Hepatocyte (in vitro differentiated cells): ENCODE data around the gene MORC1. TPM values are rescaled to one million over a fixed set of nuclear protein-coding genes. Genes with fewer than 3 reads are reported as not detected.
"Not testable (repeated sequence)": the region's sequence is repeated elsewhere in the genome, so short reads cannot be mapped to it uniquely, and the experiment has no call there.

Source experiments
- DNase-seq: peaks from one replicate; pipeline ENCODE4 v3.0.0-alpha.2; 2016; ENCODE audit warnings: low spot score
- H2AFZ ChIP-seq: fragments of 200-600 bp; sonication (generic); 2 replicates; pipeline ENCODE4 v1.6.0; 2016; ENCODE audit warnings: antibody characterized with exemption, mild to moderate bottlenecking
- H3K27ac ChIP-seq: fragments of 200-600 bp; sonication (generic); 2 replicates; pipeline ENCODE4 v1.5.1; 2016; ENCODE audit warnings: mild to moderate bottlenecking
- H3K27me3 ChIP-seq: fragments of 200-600 bp; sonication (generic); 2 replicates; pipeline ENCODE4 v1.6.1; 2016
- H3K36me3 ChIP-seq: fragments of 200-600 bp; sonication (generic); replicated peaks from 2 replicates; pipeline ENCODE4 v1.5.1; 2016; ENCODE audit warnings: low read depth; ENCODE audit not compliant: insufficient read depth
- H3K4me1 ChIP-seq: fragments of 200-600 bp; sonication (generic); 2 replicates; pipeline ENCODE4 v1.5.1; 2016; ENCODE audit warnings: mild to moderate bottlenecking, moderate library complexity; ENCODE audit not compliant: insufficient read depth
- H3K4me2 ChIP-seq: fragments of 200-600 bp; sonication (generic); 2 replicates; pipeline ENCODE4 v1.6.0; 2016
- H3K4me3 ChIP-seq: fragments of 200-600 bp; sonication (generic); 2 replicates; pipeline ENCODE4 v1.5.1; 2016; ENCODE audit warnings: mild to moderate bottlenecking
- H3K79me2 ChIP-seq: fragments of 200-600 bp; sonication (generic); 2 replicates; pipeline ENCODE4 v1.6.0; 2017; ENCODE audit warnings: mild to moderate bottlenecking
- H3K9me2 ChIP-seq: fragments of 200-600 bp; sonication (generic); replicated peaks from 2 replicates; pipeline ENCODE4 v1.6.0; 2017; ENCODE audit warnings: mild to moderate bottlenecking; ENCODE audit not compliant: insufficient read depth
- H3K9me3 ChIP-seq: fragments of 200-600 bp; sonication (generic); 2 replicates; pipeline ENCODE4 v1.5.1; 2016; ENCODE audit warnings: low read depth, mild to moderate bottlenecking
- H4K20me1 ChIP-seq: fragments of 200-600 bp; sonication (generic); 2 replicates; pipeline ENCODE4 v1.6.0; 2016; ENCODE audit warnings: mild to moderate bottlenecking; ENCODE audit not compliant: insufficient read depth, poor library complexity, severe bottlenecking
- EZH2 ChIP-seq: fragments of 200-600 bp; sonication (generic); IDR thresholded peaks from 2 replicates; pipeline ENCODE4 v1.6.1; 2016; ENCODE audit warnings: antibody characterized with exemption, mild to moderate bottlenecking, borderline replicate concordance
- EZH2phosphoT487 ChIP-seq: fragments of 200-600 bp; sonication (generic); IDR thresholded peaks from one replicate; pipeline ENCODE4 v1.6.1; 2018; ENCODE audit warnings: antibody characterized with exemption, mild to moderate bottlenecking, low read depth, moderate library complexity; ENCODE audit not compliant: unreplicated experiment, severe bottlenecking
- WGBS: methylation state at CpG from one replicate; pipeline ENCODE4 v1.1.6; 2016; ENCODE audit warnings: low lambda C conversion rate; ENCODE audit errors: missing lambda C conversion rate; 5-methylcytosine and 5-hydroxymethylcytosine counted together
- polyA plus RNA-seq: library from polyadenylated mRNA; unstranded; fragments of >200 nt; fragmentation: Nextera tagmentation; extraction: Ambion mirVana; gene quantifications from 2 replicates; pipeline ENCODE4 v1.2.1, GENCODE V29; 2016
- total RNA-seq: library from RNA; depleted of rRNA; stranded (reverse); fragments of >200 nt; gene quantifications from 2 replicates; pipeline ENCODE4 v1.2.3, GENCODE V29; 2014
- TF ChIP-seq, protein P1 (sequence below): fragments of 200-600 bp; sonication (generic); IDR thresholded peaks from 2 replicates; pipeline ENCODE4 v1.5.1; 2016; ENCODE audit warnings: antibody characterized with exemption, mild to moderate bottlenecking; ENCODE audit not compliant: poor library complexity

Gene MORC1
- total and polyA plus RNA-seq, 2 experiments from 2014 or later, result 2.8 to 6.7 TPM

DNA sequence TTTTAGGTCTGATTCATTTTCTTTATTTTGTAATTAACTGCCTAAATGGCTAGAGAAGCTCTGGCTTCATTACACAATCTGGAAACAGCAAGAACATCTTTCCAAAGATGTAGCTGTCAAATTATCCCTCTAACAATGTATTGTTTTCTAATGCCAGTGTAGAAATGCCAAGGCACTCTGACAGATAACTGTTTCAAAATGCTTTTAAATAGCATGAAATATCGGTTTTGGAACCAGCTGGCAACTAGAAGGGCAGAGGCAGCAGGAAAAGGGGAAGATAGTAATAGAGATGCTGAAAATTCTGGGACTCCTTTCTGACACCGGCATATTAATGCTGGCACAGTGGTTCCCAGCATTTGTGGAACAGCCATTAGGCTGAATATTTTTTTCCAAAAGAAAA lies 26.1 kb downstream of the MORC1 start:
- no peak for DNase-seq
- Histone ChIP-seq H3K9me3 (no peaks in the 10 kb centered on the region), H3K36me3 (no peaks in the 10 kb centered on the region), H3K4me3 (no peak overlapping the region), H3K4me2 (no peak overlapping the region), H3K27me3 (no peaks in the 10 kb centered on the region), H3K9me2 (no peaks in the 10 kb centered on the region), H3K27ac (no peak overlapping the region), H3K4me1 (no peaks in the 10 kb centered on the region), H2AFZ (no peak overlapping the region), H4K20me1 (no peaks in the 10 kb centered on the region), H3K79me2 (no peaks in the 10 kb centered on the region)
- TF ChIP-seq EZH2phosphoT487, result no peak
- TF ChIP-seq EZH2, result no peak
- TF ChIP-seq, protein P1, sequence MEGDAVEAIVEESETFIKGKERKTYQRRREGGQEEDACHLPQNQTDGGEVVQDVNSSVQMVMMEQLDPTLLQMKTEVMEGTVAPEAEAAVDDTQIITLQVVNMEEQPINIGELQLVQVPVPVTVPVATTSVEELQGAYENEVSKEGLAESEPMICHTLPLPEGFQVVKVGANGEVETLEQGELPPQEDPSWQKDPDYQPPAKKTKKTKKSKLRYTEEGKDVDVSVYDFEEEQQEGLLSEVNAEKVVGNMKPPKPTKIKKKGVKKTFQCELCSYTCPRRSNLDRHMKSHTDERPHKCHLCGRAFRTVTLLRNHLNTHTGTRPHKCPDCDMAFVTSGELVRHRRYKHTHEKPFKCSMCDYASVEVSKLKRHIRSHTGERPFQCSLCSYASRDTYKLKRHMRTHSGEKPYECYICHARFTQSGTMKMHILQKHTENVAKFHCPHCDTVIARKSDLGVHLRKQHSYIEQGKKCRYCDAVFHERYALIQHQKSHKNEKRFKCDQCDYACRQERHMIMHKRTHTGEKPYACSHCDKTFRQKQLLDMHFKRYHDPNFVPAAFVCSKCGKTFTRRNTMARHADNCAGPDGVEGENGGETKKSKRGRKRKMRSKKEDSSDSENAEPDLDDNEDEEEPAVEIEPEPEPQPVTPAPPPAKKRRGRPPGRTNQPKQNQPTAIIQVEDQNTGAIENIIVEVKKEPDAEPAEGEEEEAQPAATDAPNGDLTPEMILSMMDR, result no peak
- 41% methylated on average over 2 of the region's 2 CpGs for WGBS

DNA sequence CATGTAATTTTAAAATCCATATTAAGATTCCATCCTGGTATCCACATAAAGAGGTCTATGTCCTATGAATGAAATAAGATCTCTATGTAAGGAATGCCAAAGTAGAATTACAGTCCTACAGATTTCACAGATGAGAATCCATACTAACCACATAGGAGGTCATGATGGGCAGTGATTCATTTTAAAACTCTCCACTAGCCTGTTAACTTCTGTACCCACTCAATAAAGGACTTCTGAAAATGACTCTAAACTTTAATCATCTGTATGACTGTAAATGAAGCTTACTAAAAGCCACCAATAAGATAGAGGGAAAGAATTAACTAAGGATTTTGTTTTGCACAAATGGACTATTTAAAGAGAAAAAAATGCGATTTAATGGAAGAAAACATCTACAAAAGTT lies 28.7 kb downstream of the MORC1 start:
- Histone ChIP-seq H2AFZ (no peak overlapping the region), H3K9me2 (no peaks in the 10 kb centered on the region), H3K36me3 (no peaks in the 10 kb centered on the region), H3K9me3 (no peaks in the 10 kb centered on the region), H3K27ac (no peak overlapping the region), H3K4me1 (no peaks in the 10 kb centered on the region), H4K20me1 (no peaks in the 10 kb centered on the region), H3K4me3 (no peak overlapping the region), H3K4me2 (no peak overlapping the region), H3K27me3 (no peaks in the 10 kb centered on the region), H3K79me2 (no peaks in the 10 kb centered on the region)
- WGBS, result 78% methylated on average over 1 of the region's 1 CpG
- DNase-seq, result no peak
- TF ChIP-seq EZH2, result no peak
- no peak for TF ChIP-seq EZH2phosphoT487
- TF ChIP-seq, protein P1, result no peak

DNA sequence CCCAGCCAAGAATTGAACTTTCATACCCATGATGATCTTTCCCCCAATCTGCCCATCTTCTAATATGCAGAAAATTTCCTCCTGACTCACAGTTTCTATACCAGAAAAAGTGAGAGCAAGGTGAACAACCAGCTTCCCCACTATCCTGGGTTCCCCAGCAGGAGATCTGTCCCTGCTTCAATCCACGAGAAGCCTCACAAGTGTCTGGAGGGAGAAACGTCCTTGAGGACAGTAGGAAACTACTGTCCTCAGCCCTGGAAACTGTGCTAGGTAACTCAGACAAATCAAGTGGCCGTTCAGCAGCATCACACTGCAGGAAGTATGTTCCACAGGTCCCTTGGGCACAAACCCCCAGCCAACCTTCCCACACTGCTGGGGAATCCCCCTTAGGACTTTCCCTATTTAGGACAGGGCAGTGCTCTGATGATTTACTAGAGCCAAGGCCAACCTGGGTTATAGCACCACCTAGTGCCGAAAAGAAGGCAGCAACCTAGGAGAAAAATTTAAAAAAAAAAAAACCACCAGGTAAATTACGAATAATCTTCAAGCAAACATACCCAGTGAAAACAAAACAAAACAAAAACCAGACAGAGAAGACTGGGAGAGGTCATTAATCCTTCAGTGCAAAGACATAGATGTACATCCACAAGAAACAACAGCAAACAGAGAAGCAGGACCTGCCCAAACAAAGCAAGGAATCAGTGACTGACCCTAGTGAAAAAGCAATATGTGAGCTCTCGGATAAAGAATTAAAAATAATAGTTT lies 36.0 kb downstream of the MORC1 start:
- H3K79me2 ChIP-seq, result no peaks in the 10 kb centered on the region
- H3K4me3 ChIP-seq, result no peak overlapping the region
- TF ChIP-seq EZH2phosphoT487 (no peak), EZH2 (no peak)
- TF ChIP-seq, protein P1, result peak; percentile 70
- H3K27me3 ChIP-seq, result no peaks in the 10 kb centered on the region
- 53% methylated on average over 6 of the region's 6 CpGs for WGBS
- no peak overlapping the region for H3K27ac ChIP-seq
- no peaks in the 10 kb centered on the region for H3K9me2 ChIP-seq
- no peaks in the 10 kb centered on the region for H3K36me3 ChIP-seq
- H3K4me2 ChIP-seq, result no peak overlapping the region
- DNase-seq, result peak; percentile 70
- H3K4me1 ChIP-seq, result no peaks in the 10 kb centered on the region
- H2AFZ ChIP-seq, result no peak overlapping the region
- no peaks in the 10 kb centered on the region for H4K20me1 ChIP-seq
- H3K9me3 ChIP-seq, result no peaks in the 10 kb centered on the region

DNA sequence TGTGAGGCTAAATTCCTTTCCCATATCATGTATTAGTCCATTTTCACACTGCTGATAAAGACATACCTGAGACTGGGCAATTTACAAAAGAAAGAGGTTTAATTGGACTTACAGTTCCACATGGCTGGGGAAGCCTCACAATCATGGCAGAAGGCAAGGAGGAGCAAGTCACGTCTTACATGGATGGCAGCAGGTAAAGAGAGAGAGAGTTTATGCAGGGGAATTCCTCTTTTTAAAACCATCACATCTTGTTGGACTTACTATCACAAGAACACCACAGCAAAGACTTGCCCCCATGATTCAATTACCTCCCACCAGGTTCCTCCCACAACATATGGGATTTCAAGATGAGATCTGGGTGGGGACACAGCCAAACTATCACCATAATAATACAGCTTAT lies 37.8 kb downstream of the MORC1 start:
- 85% methylated on average over 1 of the region's 1 CpG for WGBS
- H3K4me3 ChIP-seq, DNase-seq, H3K79me2 ChIP-seq, H3K9me2 ChIP-seq, H2AFZ ChIP-seq, H3K27ac ChIP-seq, H4K20me1 ChIP-seq, H3K27me3 ChIP-seq, H3K4me1 ChIP-seq, H3K9me3 ChIP-seq, H3K4me2 ChIP-seq, H3K36me3 ChIP-seq: not testable (repeated sequence)
